ENCODE results near the gene TRPV6.

DNA sequence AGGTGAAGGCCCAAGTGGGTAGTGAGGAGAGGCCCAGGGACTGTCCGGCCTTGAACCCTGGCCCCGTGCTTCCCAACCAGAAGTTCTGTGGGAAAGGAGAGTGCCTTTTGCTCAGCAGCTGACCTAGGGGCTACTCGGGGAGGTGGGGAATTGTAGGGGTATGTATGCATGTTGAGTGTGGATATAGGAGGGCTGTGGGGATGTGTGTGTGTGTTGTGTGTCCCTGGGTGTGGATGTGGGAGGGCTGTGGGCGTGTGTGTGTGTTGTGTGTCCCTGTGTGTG lies 18.5 kb downstream of the TRPV6 start:
- TF ChIP-seq POLR2A (IDR thresholded peaks at IDR 0.05) = no peak
- TF ChIP-seq, protein P1, sequence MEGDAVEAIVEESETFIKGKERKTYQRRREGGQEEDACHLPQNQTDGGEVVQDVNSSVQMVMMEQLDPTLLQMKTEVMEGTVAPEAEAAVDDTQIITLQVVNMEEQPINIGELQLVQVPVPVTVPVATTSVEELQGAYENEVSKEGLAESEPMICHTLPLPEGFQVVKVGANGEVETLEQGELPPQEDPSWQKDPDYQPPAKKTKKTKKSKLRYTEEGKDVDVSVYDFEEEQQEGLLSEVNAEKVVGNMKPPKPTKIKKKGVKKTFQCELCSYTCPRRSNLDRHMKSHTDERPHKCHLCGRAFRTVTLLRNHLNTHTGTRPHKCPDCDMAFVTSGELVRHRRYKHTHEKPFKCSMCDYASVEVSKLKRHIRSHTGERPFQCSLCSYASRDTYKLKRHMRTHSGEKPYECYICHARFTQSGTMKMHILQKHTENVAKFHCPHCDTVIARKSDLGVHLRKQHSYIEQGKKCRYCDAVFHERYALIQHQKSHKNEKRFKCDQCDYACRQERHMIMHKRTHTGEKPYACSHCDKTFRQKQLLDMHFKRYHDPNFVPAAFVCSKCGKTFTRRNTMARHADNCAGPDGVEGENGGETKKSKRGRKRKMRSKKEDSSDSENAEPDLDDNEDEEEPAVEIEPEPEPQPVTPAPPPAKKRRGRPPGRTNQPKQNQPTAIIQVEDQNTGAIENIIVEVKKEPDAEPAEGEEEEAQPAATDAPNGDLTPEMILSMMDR (IDR thresholded peaks at IDR 0.05 in 8 of 11, conservative IDR thresholded peaks at IDR 0.05 in 3 of 11) = no peak
